ENCODE results near the gene ELAVL4. TPM values are rescaled to one million over a fixed set of nuclear protein-coding genes. Genes with fewer than 3 reads are reported as not detected.
"Not testable (repeated sequence)": the region's sequence is repeated elsewhere in the genome, so short reads cannot be mapped to it uniquely, and the experiment has no call there.

The ELAVL4 gene
- total RNA-seq, 1 donor from 2014 or later: 4.1 TPM

- DNase-seq (ENCODE audit: low spot score): no peak
Measured at GRCh38 chr1:50126927-50127715, 18.4 kb downstream of the ELAVL4 start.

- DNase-seq (ENCODE audit: low spot score): no peak
Measured at GRCh38 chr1:50129201-50129600, 20.5 kb downstream of the ELAVL4 start.

GRCh38 chr1:50132347-50132894, 23.7 kb downstream of the ELAVL4 start:
- DNase-seq (ENCODE audit: low spot score): no peak

GRCh38 chr1:50135716-50136115, 27.0 kb downstream of the ELAVL4 start:
- DNase-seq (ENCODE audit: low spot score): no peak

GRCh38 chr1:50139339-50140181, 30.8 kb downstream of the ELAVL4 start:
- DNase-seq (ENCODE audit: low spot score): no peak

GRCh38 chr1:50140182-50140447, 31.4 kb downstream of the ELAVL4 start:
- DNase-seq (ENCODE audit: low spot score): no peak

- no peak for DNase-seq (ENCODE audit: low spot score)
Measured at GRCh38 chr1:50147191-50147850, 38.6 kb downstream of the ELAVL4 start.

- no peak for DNase-seq (ENCODE audit: low spot score)
Measured at GRCh38 chr1:50148142-50148923, 39.6 kb downstream of the ELAVL4 start.

GRCh38 chr1:50152236-50152635, 43.5 kb downstream of the ELAVL4 start:
- no peak for DNase-seq (ENCODE audit: low spot score)

- DNase-seq (ENCODE audit: low spot score): peak; percentile 22
Measured at GRCh38 chr1:50155541-50155940, 46.8 kb downstream of the ELAVL4 start.

GRCh38 chr1:50156241-50157010, 47.7 kb downstream of the ELAVL4 start:
- no peak for DNase-seq (ENCODE audit: low spot score)

GRCh38 chr1:50157306-50157941, 48.7 kb downstream of the ELAVL4 start:
- DNase-seq (ENCODE audit: low spot score): no peak

- no peak for DNase-seq (ENCODE audit: low spot score)
Measured at GRCh38 chr1:50158421-50158820, 49.7 kb downstream of the ELAVL4 start.

GRCh38 chr1:50163680-50164079, 55.0 kb downstream of the ELAVL4 start:
- DNase-seq (ENCODE audit: low spot score): no peak

GRCh38 chr1:50166351-50166750, 57.6 kb downstream of the ELAVL4 start:
- not testable (repeated sequence) for DNase-seq (ENCODE audit: low spot score)

- DNase-seq (ENCODE audit: low spot score): no peak
Measured at GRCh38 chr1:50172299-50172698, 63.6 kb downstream of the ELAVL4 start.

- DNase-seq (ENCODE audit: low spot score): no peak
Measured at GRCh38 chr1:50174101-50174500, 65.4 kb downstream of the ELAVL4 start.

- no peak for DNase-seq (ENCODE audit: low spot score)
Measured at GRCh38 chr1:50175719-50176639, 67.3 kb downstream of the ELAVL4 start.

- DNase-seq (ENCODE audit: low spot score): no peak
Measured at GRCh38 chr1:50177994-50178393, 69.3 kb downstream of the ELAVL4 start.
